Measurements from ENCODE around the gene PRELID2. TPM values are rescaled to one million over a fixed set of nuclear protein-coding genes. Genes with fewer than 3 reads are reported as not detected.
A peak's percentile ranks its signal among the peaks of the same experiment; 100 is the strongest.

The PRELID2 gene
- total and polyA plus RNA-seq, 4 donors = 1.2 to 68.1 (median 5.5) TPM

- no peaks in the 10 kb centered on the region for H3K9me3 ChIP-seq (ENCODE audit: control insufficient read depth in 4 of 4, insufficient read depth in 3 of 4, low read length in 3 of 4)
- DNase-seq (no peak), ATAC-seq (ENCODE audit: insufficient read depth, low FRiP score) (no peak)
- peak overlapping the region; percentile 7 to 65 for H3K27ac ChIP-seq (ENCODE audit: low read depth in 1 of 2, low read length in 1 of 2)
- peak overlapping the region in 1 of 2 donors; percentile 44 for H3K9ac ChIP-seq (ENCODE audit: insufficient read depth in 1 of 2, low read length in 2 of 2)
- H3K4me1 ChIP-seq (ENCODE audit: control insufficient read depth in 5 of 5, insufficient read depth in 5 of 5, low read length in 5 of 5) = peaks cover 0 to 41% (median 1%) of the 10 kb centered on the region in 5 donors
- H3K36me3 ChIP-seq (ENCODE audit: control insufficient read depth in 4 of 4, insufficient read depth in 4 of 4, low read length in 4 of 4) = no peaks in the 10 kb centered on the region
- WGBS, 2 donors = 17 to 20% methylated on average over 10 of the region's 10 CpGs
- no peak for TF ChIP-seq CTCF (IDR thresholded peaks at IDR 0.05; ENCODE audit: control extremely low read depth, extremely low read depth)
- peak overlapping the region; percentile 62 for H3K4me3 ChIP-seq
- H3K27me3 ChIP-seq (ENCODE audit: control insufficient read depth in 3 of 3, insufficient read depth in 3 of 3, low read length in 2 of 3) = no peaks in the 10 kb centered on the region
Observed at GRCh38 chr5:145834554-145834916, 607 bp downstream of the PRELID2 start.

- no peak overlapping the region for H3K27ac ChIP-seq (ENCODE audit: low read depth in 1 of 2, low read length in 1 of 2)
Observed at GRCh38 chr5:145833631-145834200, 1.4 kb downstream of the PRELID2 start.

GRCh38 chr5:145830594-145830993 is 4.5 kb downstream of the PRELID2 start:
- no peak overlapping the region for H3K4me3 ChIP-seq
- no peak for TF ChIP-seq CTCF (IDR thresholded peaks at IDR 0.05; ENCODE audit: control extremely low read depth, extremely low read depth)
- no peak for ATAC-seq (ENCODE audit: insufficient read depth, low FRiP score)
- no peak overlapping the region for H3K9ac ChIP-seq (ENCODE audit: insufficient read depth in 1 of 2, low read length in 2 of 2)
- peak in 1 of 3 donors; percentile 52 for DNase-seq
- 8 to 32% methylated on average over 1 of the region's 1 CpG for WGBS, 2 donors
- no peaks in the 10 kb centered on the region for H3K36me3 ChIP-seq (ENCODE audit: control insufficient read depth in 4 of 4, insufficient read depth in 4 of 4, low read length in 4 of 4)
- H3K9me3 ChIP-seq (ENCODE audit: control insufficient read depth in 4 of 4, insufficient read depth in 3 of 4, low read length in 3 of 4) = no peaks in the 10 kb centered on the region
- peaks cover 0 to 38% (median 2%) of the 10 kb centered on the region in 5 donors for H3K4me1 ChIP-seq (ENCODE audit: control insufficient read depth in 5 of 5, insufficient read depth in 5 of 5, low read length in 5 of 5)
- H3K27me3 ChIP-seq (ENCODE audit: control insufficient read depth in 3 of 3, insufficient read depth in 3 of 3, low read length in 2 of 3) = no peaks in the 10 kb centered on the region
- no peak overlapping the region for H3K27ac ChIP-seq (ENCODE audit: low read depth in 1 of 2, low read length in 1 of 2)

More at GRCh38 chr5:145833631-145834200, 1.4 kb downstream of the PRELID2 start:
- Histone ChIP-seq H3K9me3 (ENCODE audit: control insufficient read depth in 4 of 4, insufficient read depth in 3 of 4, low read length in 3 of 4) (no peaks in the 10 kb centered on the region), H3K9ac (ENCODE audit: insufficient read depth in 1 of 2, low read length in 2 of 2) (no peak overlapping the region), H3K4me1 (ENCODE audit: control insufficient read depth in 5 of 5, insufficient read depth in 5 of 5, low read length in 5 of 5) (peaks cover 0 to 45% (median 3%) of the 10 kb centered on the region in 5 donors), H3K4me3 (no peak overlapping the region), H3K27me3 (ENCODE audit: control insufficient read depth in 3 of 3, insufficient read depth in 3 of 3, low read length in 2 of 3) (no peaks in the 10 kb centered on the region), H3K36me3 (ENCODE audit: control insufficient read depth in 4 of 4, insufficient read depth in 4 of 4, low read length in 4 of 4) (no peaks in the 10 kb centered on the region)
- WGBS, 2 donors = 78 to 91% methylated on average over 10 of the region's 10 CpGs
- DNase-seq = no peak
- ATAC-seq (ENCODE audit: insufficient read depth, low FRiP score) = no peak
- TF ChIP-seq CTCF (IDR thresholded peaks at IDR 0.05; ENCODE audit: control extremely low read depth, extremely low read depth) = no peak
